BE2C (cell line): ENCODE results near the gene EIF4A3. TPM values are rescaled to one million over a fixed set of nuclear protein-coding genes. Genes with fewer than 3 reads are reported as not detected.

ENCODE experiments used
- DNase-seq: peaks from one replicate; pipeline ENCODE4 v3.0.0-alpha.2; 2020
- H3K27me3 ChIP-seq: fragments of 250-450 bp; sonication (Bioruptor Pico); 2 replicates; pipeline ENCODE4 v1.5.1; 2020; ENCODE audit warnings: mild to moderate bottlenecking
- H3K36me3 ChIP-seq: fragments of 250-450 bp; sonication (Bioruptor Pico); 2 replicates; pipeline ENCODE4 v1.5.1; 2020; ENCODE audit warnings: mild to moderate bottlenecking
- H3K4me1 ChIP-seq: fragments of 250-450 bp; sonication (Bioruptor Pico); 2 replicates; pipeline ENCODE4 v1.5.1; 2020
- H3K4me3 ChIP-seq: 2 replicates; pipeline ENCODE4 v1.5.1; 2011; ENCODE audit warnings: low read depth, low read length
- H3K9me3 ChIP-seq: fragments of 250-450 bp; sonication (Bioruptor Pico); 2 replicates; pipeline ENCODE4 v1.5.1; 2020
- polyA plus RNA-seq: library from polyadenylated mRNA; unstranded; fragments of >200 nt; gene quantifications from one replicate; pipeline ENCODE4 v1.2.1, GENCODE V29; 2012; ENCODE audit warnings: low read depth, missing spikeins; ENCODE audit not compliant: insufficient read length, insufficient read depth
- TF ChIP-seq, protein P1 (sequence below): IDR thresholded peaks from 2 replicates; pipeline ENCODE4 v1.5.1; 2012; ENCODE audit warnings: mild to moderate bottlenecking, low read depth, low read length

EIF4A3 gene
- 304 TPM for polyA plus RNA-seq

GRCh38 chr17:80147035-80147822, at the start of gene EIF4A3:
TSS of gene EIF4A3 (minus strand) at chr17:80147128. CDS start at chr17:80146961, 167 bp downstream.
- no peaks in the 10 kb centered on the region for H3K4me1 ChIP-seq
- TF ChIP-seq, protein P1, sequence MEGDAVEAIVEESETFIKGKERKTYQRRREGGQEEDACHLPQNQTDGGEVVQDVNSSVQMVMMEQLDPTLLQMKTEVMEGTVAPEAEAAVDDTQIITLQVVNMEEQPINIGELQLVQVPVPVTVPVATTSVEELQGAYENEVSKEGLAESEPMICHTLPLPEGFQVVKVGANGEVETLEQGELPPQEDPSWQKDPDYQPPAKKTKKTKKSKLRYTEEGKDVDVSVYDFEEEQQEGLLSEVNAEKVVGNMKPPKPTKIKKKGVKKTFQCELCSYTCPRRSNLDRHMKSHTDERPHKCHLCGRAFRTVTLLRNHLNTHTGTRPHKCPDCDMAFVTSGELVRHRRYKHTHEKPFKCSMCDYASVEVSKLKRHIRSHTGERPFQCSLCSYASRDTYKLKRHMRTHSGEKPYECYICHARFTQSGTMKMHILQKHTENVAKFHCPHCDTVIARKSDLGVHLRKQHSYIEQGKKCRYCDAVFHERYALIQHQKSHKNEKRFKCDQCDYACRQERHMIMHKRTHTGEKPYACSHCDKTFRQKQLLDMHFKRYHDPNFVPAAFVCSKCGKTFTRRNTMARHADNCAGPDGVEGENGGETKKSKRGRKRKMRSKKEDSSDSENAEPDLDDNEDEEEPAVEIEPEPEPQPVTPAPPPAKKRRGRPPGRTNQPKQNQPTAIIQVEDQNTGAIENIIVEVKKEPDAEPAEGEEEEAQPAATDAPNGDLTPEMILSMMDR = no peak
- peak; percentile 99 for DNase-seq

DNA sequence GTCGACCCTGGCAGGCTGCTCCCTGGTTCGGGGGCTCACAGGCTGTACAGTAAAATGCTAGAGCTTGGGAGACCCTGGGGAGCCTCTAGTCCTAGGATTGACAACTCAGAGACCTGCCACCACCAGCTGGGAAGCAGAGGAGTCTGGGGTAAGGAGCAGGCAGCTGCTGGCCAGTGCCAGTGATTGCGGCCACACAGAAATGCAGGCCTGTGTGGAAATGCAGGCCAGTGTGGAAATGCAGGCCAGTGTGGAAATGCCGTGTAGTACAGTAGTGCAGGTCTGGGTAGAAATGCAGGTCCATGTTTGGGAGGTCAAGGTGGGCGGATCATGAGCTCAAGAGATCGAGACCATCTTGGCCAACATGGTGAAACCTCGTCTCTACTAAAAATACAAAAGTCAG, 49.7 kb upstream of the EIF4A3 start:
- H3K4me1 ChIP-seq = no peaks in the 10 kb centered on the region
- H3K4me3 ChIP-seq = no peak overlapping the region
- no peak for DNase-seq
- 0 out of 2 replicates have a peak, but pooled peaks cover 3% of the 10 kb centered on the region for H3K9me3 ChIP-seq
- H3K27me3 ChIP-seq = no peaks in the 10 kb centered on the region
- no peaks in the 10 kb centered on the region for H3K36me3 ChIP-seq
- TF ChIP-seq, protein P1 = no peak

More at GRCh38 chr17:80147035-80147822, at the start of gene EIF4A3:
- Histone ChIP-seq H3K4me3 (peak within 1 kb of the TSS; percentile 98), H3K27me3 (no peaks in the 10 kb centered on the region), H3K36me3 (peaks cover 24% of the 10 kb centered on the region), H3K9me3 (no peaks in the 10 kb centered on the region)

GRCh38 chr17:80195671-80196529, 49.0 kb upstream of the EIF4A3 start:
- H3K4me1 ChIP-seq = no peaks in the 10 kb centered on the region
- H3K36me3 ChIP-seq = no peaks in the 10 kb centered on the region
- H3K9me3 ChIP-seq = no peaks in the 10 kb centered on the region
- no peaks in the 10 kb centered on the region for H3K27me3 ChIP-seq
- H3K4me3 ChIP-seq = no peak overlapping the region
- TF ChIP-seq, protein P1 = peak; percentile 96
- no peak for DNase-seq

DNA sequence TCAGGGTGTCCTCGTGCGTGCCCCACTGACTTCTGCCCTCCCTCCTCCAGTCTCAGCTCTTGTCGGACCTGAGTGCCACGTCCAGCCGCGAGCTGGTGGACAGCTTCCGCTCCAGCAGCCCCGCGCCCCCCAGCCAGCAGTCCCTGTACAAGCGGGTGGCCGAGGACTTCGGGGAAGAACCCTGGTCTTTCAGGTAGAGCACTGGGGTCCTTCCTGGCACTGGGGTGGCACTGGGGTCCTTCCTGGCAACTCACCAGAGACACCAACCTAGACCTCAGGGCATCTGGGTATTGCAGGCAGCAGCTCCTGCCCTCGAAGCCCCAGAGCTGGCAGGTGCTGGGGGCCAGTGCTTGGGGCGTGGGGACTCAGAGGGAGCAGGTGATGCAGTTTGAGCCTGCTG, 48.2 kb upstream of the EIF4A3 start:
- TF ChIP-seq, protein P1 = no peak
- Histone ChIP-seq H3K4me1 (no peaks in the 10 kb centered on the region), H3K27me3 (no peaks in the 10 kb centered on the region), H3K36me3 (no peaks in the 10 kb centered on the region), H3K9me3 (no peaks in the 10 kb centered on the region), H3K4me3 (no peak overlapping the region)
- DNase-seq = no peak

DNA sequence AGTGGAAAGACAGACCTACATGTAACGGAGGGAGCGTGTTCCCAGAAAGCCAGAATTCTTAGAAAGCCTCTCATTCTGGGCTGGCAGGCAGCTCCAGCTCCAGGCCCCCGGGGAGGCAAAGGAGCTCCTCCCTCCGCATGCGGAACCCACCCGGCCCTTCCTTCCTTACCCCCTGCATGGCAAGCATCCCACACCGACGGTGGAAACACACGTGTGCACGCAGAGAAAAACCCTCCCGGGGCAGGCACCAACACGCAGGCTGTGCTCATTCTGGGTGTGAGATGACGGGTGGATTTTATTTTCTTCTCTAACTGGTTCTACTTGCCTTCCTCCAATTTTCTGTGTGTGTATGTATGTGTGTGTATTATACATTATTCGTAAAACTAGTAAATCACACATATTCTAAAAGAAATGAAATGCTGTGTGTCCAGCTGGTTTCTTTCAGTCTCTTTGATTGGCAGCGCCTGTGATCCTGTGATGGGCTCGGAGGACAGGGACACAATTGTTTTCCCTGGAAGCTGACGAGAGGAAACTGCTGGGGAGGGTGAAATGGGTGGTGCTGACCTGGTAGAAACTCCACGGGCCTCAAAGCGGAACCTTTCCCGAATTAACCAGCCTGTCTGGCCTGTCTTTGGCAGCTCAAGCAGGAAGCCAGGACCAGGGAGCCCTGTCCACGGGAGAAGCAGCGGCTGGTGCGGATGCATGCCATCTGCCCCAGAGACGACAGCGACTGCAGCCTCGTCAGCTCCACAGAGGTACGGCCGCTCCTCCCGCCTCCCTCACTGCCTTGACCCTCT, 45.1 kb upstream of the EIF4A3 start:
- no peak overlapping the region for H3K4me3 ChIP-seq
- H3K4me1 ChIP-seq = no peaks in the 10 kb centered on the region
- H3K9me3 ChIP-seq = no peaks in the 10 kb centered on the region
- no peak for DNase-seq
- no peaks in the 10 kb centered on the region for H3K27me3 ChIP-seq
- H3K36me3 ChIP-seq = no peaks in the 10 kb centered on the region
- TF ChIP-seq, protein P1 = no peak
